Stromal cell of bone marrow (primary cell): ENCODE measurements around the gene APC2.
"Not testable (repeated sequence)": the region's sequence is repeated elsewhere in the genome, so short reads cannot be mapped to it uniquely, and the experiment has no call there.

ENCODE experiments used
- DNase-seq: peaks from one replicate; pipeline ENCODE4 v3.0.0-alpha.2; 2012; ENCODE audit warnings: low read depth

Gene APC2

GRCh38 chr19:1428738-1429391, 21.1 kb upstream of the APC2 start:
- DNase-seq = no peak

DNA sequence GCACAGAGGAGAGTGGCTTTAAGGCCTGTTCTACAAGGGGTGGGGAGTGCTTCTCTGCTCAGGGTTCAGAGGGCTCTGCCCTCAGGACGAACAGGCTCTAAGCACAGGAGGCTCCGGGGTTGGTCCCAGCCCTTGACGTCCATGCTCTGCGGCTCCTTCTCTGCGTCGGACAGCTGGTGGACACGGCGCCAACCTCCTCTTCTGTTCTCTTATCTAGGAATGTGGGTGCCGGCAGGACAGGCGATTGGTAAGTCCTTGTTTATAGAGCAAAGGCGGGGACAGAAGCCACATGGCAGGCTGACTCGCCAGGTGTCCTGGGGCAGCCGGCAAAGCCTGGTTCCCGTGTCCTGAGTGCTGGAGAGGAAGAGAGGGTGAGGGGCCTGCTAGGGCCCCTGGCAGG, 20.2 kb upstream of the APC2 start:
- no peak for DNase-seq

DNA sequence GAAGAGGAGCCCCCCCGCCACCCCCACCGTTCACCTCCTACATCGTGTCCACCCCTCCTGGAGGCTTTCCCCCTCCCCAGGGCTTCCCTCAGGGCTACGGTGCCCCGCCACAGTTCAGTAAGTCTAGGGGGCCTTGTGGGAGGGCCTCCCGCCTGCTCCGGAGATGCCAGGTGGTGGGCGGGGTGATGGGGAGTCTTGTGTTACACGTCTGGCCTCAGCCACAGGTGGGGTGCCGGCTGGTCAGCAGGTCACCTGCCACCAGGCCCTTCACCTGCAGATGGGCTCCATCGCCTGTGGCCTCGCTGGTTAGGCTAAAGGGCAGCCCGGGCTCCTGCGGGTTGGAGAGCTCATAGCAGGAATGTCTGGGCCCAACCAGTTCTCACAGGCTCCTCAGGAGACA, 19.7 kb upstream of the APC2 start:
- DNase-seq = no peak

DNA sequence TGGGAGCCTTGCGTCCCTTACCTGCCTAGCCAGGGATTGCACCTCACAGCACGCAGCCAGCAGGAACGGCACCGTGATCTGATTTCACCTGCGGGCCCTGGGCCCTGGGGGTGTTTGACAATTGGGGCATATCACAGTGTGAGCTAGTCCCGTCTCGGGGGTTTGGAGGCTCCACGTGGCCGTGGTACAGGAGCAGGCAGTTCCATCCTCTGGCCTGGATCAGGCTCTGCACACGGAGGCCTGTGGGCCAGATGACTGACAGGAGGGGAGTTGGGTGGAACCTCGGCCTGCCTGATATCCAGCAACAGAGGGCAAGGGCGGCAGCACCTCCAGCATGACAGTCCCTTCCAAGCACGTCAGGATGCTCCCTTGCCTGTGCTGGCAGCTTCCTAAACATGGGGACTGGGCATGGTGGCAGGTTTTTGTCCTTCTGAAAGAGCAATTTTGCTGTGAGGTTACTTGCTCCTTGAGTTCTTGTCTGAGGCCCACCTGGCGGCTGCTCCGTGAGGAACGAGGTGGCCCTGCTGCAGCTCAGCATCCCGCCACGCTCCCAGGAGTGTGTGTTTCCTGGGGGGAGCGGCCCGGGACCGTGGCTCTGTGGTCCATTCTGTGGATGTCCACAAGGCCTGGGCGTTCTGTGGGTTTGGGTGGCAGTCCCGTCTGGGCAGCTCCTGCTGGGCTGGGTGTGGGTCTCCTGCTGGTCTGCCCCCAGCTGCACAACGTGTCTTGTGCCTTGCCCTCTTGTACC, 18.0 kb upstream of the APC2 start:
- DNase-seq = no peak

DNA sequence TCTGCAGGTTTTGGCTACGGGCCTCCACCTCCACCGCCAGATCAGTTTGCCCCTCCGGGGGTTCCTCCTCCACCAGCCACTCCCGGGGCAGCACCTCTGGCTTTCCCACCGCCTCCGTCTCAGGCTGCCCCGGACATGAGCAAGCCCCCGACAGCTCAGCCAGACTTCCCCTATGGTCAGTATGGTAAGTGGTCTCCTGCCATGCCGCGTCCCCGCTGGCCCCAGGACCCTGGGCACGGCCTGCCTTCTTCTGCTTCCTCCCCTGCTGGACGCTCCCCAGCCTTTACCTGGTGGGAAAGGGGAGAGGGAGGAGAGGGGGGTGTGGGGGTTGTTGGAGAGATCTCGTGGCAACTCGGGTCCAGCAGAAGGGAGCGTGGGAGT, 17.4 kb upstream of the APC2 start:
- DNase-seq = no peak

GRCh38 chr19:1433119-1434039, 16.5 kb upstream of the APC2 start:
- DNase-seq = no peak

DNA sequence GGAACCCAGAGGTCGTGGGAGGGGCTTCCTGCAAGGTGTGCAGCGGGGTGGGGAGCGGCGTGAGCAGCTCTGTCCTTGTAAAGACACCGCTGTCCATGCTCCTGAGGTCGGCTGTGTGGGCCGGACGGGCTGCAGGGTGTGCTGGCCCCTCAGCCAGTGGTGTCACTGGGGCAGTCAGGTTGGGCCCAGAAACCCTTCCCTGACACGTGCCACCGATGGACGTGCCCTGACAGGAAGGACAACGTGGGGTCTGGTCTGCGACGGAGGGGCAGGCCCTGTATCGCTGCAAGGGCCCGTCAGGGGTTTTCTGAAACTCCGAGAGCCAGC, 15.9 kb upstream of the APC2 start:
- no peak for DNase-seq

GRCh38 chr19:1434577-1435060, 15.3 kb upstream of the APC2 start:
- no peak for DNase-seq

GRCh38 chr19:1435378-1435989, 14.4 kb upstream of the APC2 start:
- DNase-seq = no peak

- DNase-seq = no peak
These were observed 12.3 kb upstream of the APC2 start for GRCh38 chr19:1437609-1438008.

DNA sequence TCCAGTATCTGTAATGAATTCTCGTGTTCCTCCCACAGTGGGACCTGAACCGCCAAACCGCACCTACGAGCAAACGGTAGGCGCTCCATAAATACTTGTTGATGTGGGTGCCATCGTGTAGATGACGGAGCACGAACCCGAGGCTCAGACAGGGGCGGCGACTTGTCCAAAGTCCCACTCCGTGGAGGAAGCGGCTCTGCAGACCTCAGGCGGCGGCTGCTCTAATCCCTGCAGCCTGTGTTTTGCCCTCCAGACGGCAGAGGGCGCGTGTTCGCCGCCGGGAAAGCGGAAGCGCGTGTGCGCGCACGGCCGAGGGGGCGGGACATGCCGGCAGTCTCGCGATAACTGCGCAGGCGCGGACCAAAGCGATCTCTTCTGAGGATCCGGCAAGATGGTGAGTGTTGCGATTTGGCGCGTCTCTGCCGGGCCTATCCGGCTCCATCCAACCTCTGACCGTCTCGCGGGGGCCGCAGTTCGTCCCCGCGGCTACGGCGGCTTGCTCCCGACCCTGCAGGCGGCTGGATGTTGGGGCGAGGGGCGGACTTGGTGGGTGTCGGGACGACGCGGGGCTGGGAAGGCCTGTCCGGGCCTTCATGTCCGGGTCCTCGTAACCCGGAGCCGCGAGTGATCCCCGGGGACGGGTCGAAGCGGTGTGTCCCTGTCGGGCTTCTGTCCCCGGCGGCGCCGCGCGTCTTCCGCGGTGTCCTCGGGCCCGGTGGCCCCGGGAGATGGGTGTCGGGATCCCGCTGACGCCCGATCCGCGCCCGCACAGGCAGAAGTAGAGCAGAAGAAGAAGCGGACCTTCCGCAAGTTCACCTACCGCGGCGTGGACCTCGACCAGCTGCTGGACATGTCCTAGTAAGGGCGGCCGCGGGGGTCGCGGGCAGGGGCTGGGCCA, 11.6 kb upstream of the APC2 start, which contains the start of gene RPS15:
RPS15 (plus strand) TSS at position 362 of the 898 bp plus-strand sequence; CDS start at position 392, 30 bp downstream.
- peak; percentile 83 for DNase-seq

- DNase-seq = no peak
These were observed 11.0 kb upstream of the APC2 start for GRCh38 chr19:1438933-1439354.

DNA sequence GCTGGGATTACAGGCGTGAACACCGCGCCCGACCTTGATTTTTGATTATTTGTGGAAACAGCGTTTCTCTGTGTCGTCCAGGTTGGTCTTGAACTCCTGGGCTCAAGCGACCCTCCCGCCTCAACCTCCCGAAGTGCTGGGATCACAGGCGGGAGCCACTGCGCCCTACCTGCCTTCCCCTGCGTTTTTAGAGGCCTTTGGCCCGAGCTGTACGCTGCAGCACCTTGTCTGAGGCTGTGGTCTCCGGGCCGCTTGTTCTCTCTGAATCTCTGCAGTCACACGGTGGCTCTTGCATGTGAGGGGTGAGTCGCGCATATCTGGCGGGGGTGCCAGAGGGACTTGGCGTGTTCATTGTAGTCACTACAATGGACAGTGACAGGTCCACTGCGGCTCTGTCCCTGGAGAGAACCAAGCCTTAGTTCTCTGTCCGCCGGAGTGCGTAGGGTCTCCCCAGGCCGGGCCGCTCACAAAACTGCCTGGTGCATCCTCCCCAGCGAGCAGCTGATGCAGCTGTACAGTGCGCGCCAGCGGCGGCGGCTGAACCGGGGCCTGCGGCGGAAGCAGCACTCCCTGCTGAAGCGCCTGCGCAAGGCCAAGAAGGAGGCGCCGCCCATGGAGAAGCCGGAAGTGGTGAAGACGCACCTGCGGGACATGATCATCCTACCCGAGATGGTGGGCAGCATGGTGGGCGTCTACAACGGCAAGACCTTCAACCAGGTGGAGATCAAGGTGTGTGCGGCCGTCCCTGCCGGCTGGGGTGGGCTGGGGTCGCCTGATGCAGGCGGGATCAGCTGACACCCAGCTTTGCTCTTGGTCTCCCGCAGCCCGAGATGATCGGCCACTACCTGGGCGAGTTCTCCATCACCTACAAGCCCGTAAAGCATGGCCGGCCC, 10.2 kb upstream of the APC2 start:
- not testable (repeated sequence) for DNase-seq

DNA sequence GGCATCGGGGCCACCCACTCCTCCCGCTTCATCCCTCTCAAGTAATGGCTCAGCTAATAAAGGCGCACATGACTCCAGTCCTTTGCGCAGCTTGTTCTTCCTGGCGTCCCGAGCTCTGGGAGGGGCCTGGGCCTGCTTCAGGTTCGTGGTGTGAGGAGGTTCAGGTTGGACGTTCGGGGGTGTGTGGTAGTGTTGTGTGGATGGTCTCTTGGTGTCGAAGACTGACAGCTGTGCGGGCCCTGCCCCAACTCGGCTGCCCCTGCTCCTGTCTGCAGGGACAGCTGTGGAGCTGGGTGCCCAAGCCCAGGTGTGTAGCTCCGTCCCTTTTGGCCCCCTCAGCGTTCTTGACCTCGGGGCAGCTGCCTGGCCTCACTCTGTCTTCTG, 9.5 kb upstream of the APC2 start:
- no peak for DNase-seq

- no peak for DNase-seq
These were observed 8.9 kb upstream of the APC2 start for GRCh38 chr19:1441022-1441426.

DNA sequence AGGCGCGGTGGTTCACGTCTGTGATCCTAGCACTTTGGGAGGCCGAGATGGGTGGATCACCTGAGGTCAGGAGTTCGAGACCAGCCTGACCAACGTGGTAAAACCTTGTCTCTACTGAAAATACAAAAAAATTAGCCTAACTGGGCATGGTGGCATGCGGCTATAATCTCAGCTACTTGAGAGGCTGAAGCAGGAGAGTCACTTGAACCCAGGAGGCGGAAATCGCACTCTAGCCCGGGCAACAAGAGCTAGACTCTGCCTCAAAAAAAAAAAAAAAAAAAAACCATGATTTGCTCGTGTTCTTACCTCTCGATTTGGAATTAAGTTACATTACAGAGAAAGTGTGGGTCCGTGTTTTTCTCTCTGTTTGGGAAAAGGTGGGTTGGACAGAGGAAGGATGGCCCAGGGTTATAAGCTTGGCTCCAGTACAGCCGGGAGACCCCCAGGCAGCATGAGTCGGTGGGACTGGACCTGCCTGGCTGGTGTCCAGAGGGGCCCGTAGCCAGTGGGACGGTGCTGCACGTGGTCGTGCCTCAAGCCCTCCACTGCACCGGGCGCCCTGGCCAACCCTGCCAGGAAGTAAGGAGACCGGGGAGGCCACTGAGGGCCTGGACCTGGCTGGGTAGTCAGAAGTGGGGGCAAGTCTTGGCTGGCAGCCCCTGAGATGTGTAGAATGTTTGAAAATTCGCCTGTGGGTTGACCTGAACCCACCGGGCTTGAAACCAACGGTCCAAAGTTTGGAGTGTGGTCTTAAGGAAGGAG, 8.1 kb upstream of the APC2 start:
- no peak for DNase-seq

GRCh38 chr19:1445185-1445931, 4.6 kb upstream of the APC2 start:
- DNase-seq = no peak

GRCh38 chr19:1445932-1446712, 3.8 kb upstream of the APC2 start:
- no peak for DNase-seq
